HepG2 (cell line): ENCODE data around the gene HEMK1. TPM values are rescaled to one million over a fixed set of nuclear protein-coding genes. Genes with fewer than 3 reads are reported as not detected.
A peak's percentile ranks its signal among the peaks of the same experiment; 100 is the strongest.

Experiments
- ATF7-NPFF ChIP-seq: sonication (generic); formaldehyde crosslinking; IDR thresholded peaks from 2 replicates; pipeline ENCODE4 v1.8.1; 2023; ENCODE audit warnings: mild to moderate bottlenecking, low read depth, missing genetic modification reagents, moderate library complexity
- BRF2 ChIP-seq: sonication (generic); formaldehyde crosslinking; IDR thresholded peaks from 2 replicates; pipeline ENCODE4 v1.8.1; 2022; ENCODE audit warnings: mild to moderate bottlenecking, missing genetic modification reagents
- CAMTA2 ChIP-seq: sonication (generic); formaldehyde crosslinking; IDR thresholded peaks from 2 replicates; pipeline ENCODE4 v1.4.0; 2020; ENCODE audit warnings: mild to moderate bottlenecking, missing genetic modification reagents, borderline replicate concordance
- HMG20B ChIP-seq: conservative IDR thresholded peaks from 2 replicates; pipeline ENCODE4 v1.6.1; 2016; ENCODE audit warnings: missing genetic modification reagents, missing compliant biosample characterization
- POLR2AphosphoS5 ChIP-seq: IDR thresholded peaks from 2 replicates; pipeline ENCODE4 v1.6.1; 2012; ENCODE audit warnings: low read depth, low read length
- RBAK ChIP-seq: sonication (generic); formaldehyde crosslinking; IDR thresholded peaks from 2 replicates; pipeline ENCODE4 v1.5.1; 2020; ENCODE audit warnings: mild to moderate bottlenecking, missing genetic modification reagents
- SKIL ChIP-seq: sonication (generic); formaldehyde crosslinking; IDR thresholded peaks from 2 replicates; pipeline ENCODE4 v1.8.0; 2022; ENCODE audit warnings: missing genetic modification reagents, mild to moderate bottlenecking, moderate library complexity, borderline replicate concordance
- SP4 ChIP-seq: sonication (generic); formaldehyde crosslinking; IDR thresholded peaks from 2 replicates; pipeline ENCODE4 v1.8.1; 2023; ENCODE audit warnings: mild to moderate bottlenecking, missing genetic modification reagents
- TGIF2 ChIP-seq: IDR thresholded peaks from 2 replicates; pipeline ENCODE4 v1.6.1; 2016; ENCODE audit warnings: control low read depth, missing compliant biosample characterization
- TRIM24 ChIP-seq: sonication (generic); formaldehyde crosslinking; IDR thresholded peaks from 2 replicates; pipeline ENCODE4 v1.8.0; 2022; ENCODE audit warnings: mild to moderate bottlenecking, missing genetic modification reagents
- USF2 ChIP-seq, 2 experiments: sonication (generic) in 1 of 2; formaldehyde crosslinking in 1 of 2; IDR thresholded peaks; 2 replicates each; pipeline versions ENCODE4 v1.5.1 to v1.6.1; 2011 to 2020; ENCODE audit warnings: borderline replicate concordance in 1 of 2, low read depth in 1 of 2, low read length in 1 of 2, mild to moderate bottlenecking in 1 of 2, missing genetic modification reagents in 1 of 2, moderate library complexity in 1 of 2
- YEATS2 ChIP-seq: sonication (generic); formaldehyde crosslinking; IDR thresholded peaks from 2 replicates; pipeline ENCODE4 v1.4.0; 2020; ENCODE audit warnings: missing genetic modification reagents, borderline replicate concordance
- ZFX ChIP-seq: sonication (generic); formaldehyde crosslinking; IDR thresholded peaks from 2 replicates; pipeline ENCODE4 v1.4.0; 2020; ENCODE audit warnings: mild to moderate bottlenecking, low read depth, missing genetic modification reagents, moderate library complexity
- ZGPAT ChIP-seq: IDR thresholded peaks from 2 replicates; pipeline ENCODE4 v1.6.1; 2016; ENCODE audit warnings: mild to moderate bottlenecking
- ZNF343 ChIP-seq: sonication (generic); formaldehyde crosslinking; IDR thresholded peaks from 2 replicates; pipeline ENCODE4 v1.4.0; 2020; ENCODE audit warnings: mild to moderate bottlenecking, missing genetic modification reagents
- ZNF552 ChIP-seq: sonication (generic); formaldehyde crosslinking; IDR thresholded peaks from 2 replicates; pipeline ENCODE4 v1.9.0; 2022; ENCODE audit warnings: missing genetic modification reagents, mild to moderate bottlenecking, borderline replicate concordance
- ZNF574 ChIP-seq: sonication (generic); formaldehyde crosslinking; IDR thresholded peaks from 2 replicates; pipeline ENCODE4 v1.4.0; 2020; ENCODE audit warnings: missing genetic modification reagents
- ZNF629 ChIP-seq: sonication (generic); formaldehyde crosslinking; conservative IDR thresholded peaks from 2 replicates; pipeline ENCODE4 v1.5.0; 2020; ENCODE audit warnings: missing genetic modification reagents
- polyA plus RNA-seq, 8 experiments: library from polyadenylated mRNA; depleted of rRNA in 3 of 8; stranded (reverse) in 7 of 8; unstranded in 1 of 8; fragments of >200 nt; fragmentation: Illumina TruSeq in 4 of 8; extraction: Trizol in 4 of 8; gene quantifications; 2 replicates each; pipeline versions ENCODE4 v1.2.1 to v1.2.3, GENCODE V29; 2011 to 2016; ENCODE audit warnings: low read depth in 4 of 8, missing spikeins in 1 of 8, mixed read lengths in 1 of 8; ENCODE audit not compliant: insufficient read depth in 1 of 8
- total RNA-seq, 5 experiments: library from RNA; depleted of rRNA; stranded (reverse); fragments of >200 nt; fragmentation: Illumina TruSeq; extraction: Trizol; gene quantifications; 2 replicates each; pipeline ENCODE4 v1.2.3, GENCODE V29; 2016; ENCODE audit warnings: low read depth in 1 of 5

HEMK1 gene
- total and polyA plus RNA-seq, 2 of the 13 experiments (the other 11 are each of a cell fraction or from before 2014, with no cell fraction given) = 9.8 to 12.6 TPM

GRCh38 chr3:50587806-50588758 lies 18.8 kb downstream of the HEMK1 start (continued):
- TF ChIP-seq ZNF629 (peak; percentile 100), ZFX (CRISPR knock-in tag) (peak; percentile 69), ZNF343 (CRISPR knock-in tag) (no peak), ZNF552 (CRISPR knock-in tag) (0 out of 2 replicates have a peak, but pooled peaks have one; percentile 40), TRIM24 (CRISPR knock-in tag) (no peak), HMG20B (0 out of 2 replicates have a peak, but pooled peaks have one; percentile 35), BRF2 (CRISPR knock-in tag) (no peak), SP4 (CRISPR knock-in tag) (peak; percentile 54), YEATS2 (CRISPR knock-in tag) (no peak), POLR2AphosphoS5 (peak; percentile 53), TGIF2 (CRISPR knock-in tag) (0 out of 2 replicates have a peak, but pooled peaks have one; percentile 36), ZGPAT (peak; percentile 71; the same call in 1 of the 2 replicates), ZNF574 (peak; percentile 54), CAMTA2 (CRISPR knock-in tag) (0 out of 2 replicates have a peak, but pooled peaks have one; percentile 56), USF2 (IDR thresholded peaks at IDR 0.05; ENCODE audit: low read depth, low read length) (no peak), USF2 (CRISPR knock-in tag; IDR thresholded peaks at IDR 0.05; ENCODE audit: borderline replicate concordance) (no peak), ATF7-NPFF (no peak), SKIL (CRISPR knock-in tag) (peak; percentile 55), RBAK (CRISPR knock-in tag) (no peak)
